ENCODE measurements around the gene CRADD.

GRCh38 chr12:93642751-93643150 is 34.4 kb upstream of the CRADD start:
- TF ChIP-seq CTCF (IDR thresholded peaks at IDR 0.05) (no peak), POLR2A (IDR thresholded peaks at IDR 0.05) (no peak)
